ENCODE results near the gene ANKRD13D.

DNA sequence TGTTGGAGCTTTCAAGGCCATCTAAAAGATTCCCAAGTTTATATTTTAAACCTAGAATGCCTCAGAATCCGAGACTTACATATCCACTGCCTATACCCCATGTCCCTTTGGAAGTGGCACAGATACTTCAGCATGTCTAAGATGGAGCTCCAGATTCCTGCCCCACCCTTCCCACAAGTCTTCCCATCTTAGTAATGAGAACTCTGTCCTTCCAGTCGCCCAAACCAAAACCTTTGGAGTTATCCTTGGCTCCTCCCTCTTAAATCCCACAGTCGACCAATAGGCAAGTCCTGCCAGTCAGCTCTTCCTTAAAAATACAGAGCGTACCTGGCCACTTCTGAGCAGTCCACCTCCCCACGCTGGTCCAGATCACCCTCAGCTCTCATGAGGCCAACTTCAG is 59.9 kb downstream of the ANKRD13D start:
- TF ChIP-seq JUNB (IDR thresholded peaks at IDR 0.05; ENCODE audit: unreplicated experiment) (no peak), POLR2AphosphoS5 (IDR thresholded peaks at IDR 0.05; ENCODE audit: low read depth) (no peak), EZH2phosphoT487 (IDR thresholded peaks at IDR 0.05; ENCODE audit: unreplicated experiment) (no peak), EZH2 (IDR thresholded peaks at IDR 0.05; ENCODE audit: low read depth, unreplicated experiment) (no peak), CREB1 (CRISPR knock-in tag; IDR thresholded peaks at IDR 0.05; ENCODE audit: low read depth) (no peak), NANOG (IDR thresholded peaks at IDR 0.05; ENCODE audit: borderline replicate concordance) (no peak), STAT1 (IDR thresholded peaks at IDR 0.05; ENCODE audit: unreplicated experiment) (no peak)
- TF ChIP-seq, protein P1, sequence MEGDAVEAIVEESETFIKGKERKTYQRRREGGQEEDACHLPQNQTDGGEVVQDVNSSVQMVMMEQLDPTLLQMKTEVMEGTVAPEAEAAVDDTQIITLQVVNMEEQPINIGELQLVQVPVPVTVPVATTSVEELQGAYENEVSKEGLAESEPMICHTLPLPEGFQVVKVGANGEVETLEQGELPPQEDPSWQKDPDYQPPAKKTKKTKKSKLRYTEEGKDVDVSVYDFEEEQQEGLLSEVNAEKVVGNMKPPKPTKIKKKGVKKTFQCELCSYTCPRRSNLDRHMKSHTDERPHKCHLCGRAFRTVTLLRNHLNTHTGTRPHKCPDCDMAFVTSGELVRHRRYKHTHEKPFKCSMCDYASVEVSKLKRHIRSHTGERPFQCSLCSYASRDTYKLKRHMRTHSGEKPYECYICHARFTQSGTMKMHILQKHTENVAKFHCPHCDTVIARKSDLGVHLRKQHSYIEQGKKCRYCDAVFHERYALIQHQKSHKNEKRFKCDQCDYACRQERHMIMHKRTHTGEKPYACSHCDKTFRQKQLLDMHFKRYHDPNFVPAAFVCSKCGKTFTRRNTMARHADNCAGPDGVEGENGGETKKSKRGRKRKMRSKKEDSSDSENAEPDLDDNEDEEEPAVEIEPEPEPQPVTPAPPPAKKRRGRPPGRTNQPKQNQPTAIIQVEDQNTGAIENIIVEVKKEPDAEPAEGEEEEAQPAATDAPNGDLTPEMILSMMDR (conservative IDR thresholded peaks at IDR 0.05; ENCODE audit: low read depth in 2 of 2) = no peak
- TF ChIP-seq, protein P2, sequence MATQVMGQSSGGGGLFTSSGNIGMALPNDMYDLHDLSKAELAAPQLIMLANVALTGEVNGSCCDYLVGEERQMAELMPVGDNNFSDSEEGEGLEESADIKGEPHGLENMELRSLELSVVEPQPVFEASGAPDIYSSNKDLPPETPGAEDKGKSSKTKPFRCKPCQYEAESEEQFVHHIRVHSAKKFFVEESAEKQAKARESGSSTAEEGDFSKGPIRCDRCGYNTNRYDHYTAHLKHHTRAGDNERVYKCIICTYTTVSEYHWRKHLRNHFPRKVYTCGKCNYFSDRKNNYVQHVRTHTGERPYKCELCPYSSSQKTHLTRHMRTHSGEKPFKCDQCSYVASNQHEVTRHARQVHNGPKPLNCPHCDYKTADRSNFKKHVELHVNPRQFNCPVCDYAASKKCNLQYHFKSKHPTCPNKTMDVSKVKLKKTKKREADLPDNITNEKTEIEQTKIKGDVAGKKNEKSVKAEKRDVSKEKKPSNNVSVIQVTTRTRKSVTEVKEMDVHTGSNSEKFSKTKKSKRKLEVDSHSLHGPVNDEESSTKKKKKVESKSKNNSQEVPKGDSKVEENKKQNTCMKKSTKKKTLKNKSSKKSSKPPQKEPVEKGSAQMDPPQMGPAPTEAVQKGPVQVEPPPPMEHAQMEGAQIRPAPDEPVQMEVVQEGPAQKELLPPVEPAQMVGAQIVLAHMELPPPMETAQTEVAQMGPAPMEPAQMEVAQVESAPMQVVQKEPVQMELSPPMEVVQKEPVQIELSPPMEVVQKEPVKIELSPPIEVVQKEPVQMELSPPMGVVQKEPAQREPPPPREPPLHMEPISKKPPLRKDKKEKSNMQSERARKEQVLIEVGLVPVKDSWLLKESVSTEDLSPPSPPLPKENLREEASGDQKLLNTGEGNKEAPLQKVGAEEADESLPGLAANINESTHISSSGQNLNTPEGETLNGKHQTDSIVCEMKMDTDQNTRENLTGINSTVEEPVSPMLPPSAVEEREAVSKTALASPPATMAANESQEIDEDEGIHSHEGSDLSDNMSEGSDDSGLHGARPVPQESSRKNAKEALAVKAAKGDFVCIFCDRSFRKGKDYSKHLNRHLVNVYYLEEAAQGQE (IDR thresholded peaks at IDR 0.05; ENCODE audit: unreplicated experiment) = no peak
- TF ChIP-seq, protein P3, sequence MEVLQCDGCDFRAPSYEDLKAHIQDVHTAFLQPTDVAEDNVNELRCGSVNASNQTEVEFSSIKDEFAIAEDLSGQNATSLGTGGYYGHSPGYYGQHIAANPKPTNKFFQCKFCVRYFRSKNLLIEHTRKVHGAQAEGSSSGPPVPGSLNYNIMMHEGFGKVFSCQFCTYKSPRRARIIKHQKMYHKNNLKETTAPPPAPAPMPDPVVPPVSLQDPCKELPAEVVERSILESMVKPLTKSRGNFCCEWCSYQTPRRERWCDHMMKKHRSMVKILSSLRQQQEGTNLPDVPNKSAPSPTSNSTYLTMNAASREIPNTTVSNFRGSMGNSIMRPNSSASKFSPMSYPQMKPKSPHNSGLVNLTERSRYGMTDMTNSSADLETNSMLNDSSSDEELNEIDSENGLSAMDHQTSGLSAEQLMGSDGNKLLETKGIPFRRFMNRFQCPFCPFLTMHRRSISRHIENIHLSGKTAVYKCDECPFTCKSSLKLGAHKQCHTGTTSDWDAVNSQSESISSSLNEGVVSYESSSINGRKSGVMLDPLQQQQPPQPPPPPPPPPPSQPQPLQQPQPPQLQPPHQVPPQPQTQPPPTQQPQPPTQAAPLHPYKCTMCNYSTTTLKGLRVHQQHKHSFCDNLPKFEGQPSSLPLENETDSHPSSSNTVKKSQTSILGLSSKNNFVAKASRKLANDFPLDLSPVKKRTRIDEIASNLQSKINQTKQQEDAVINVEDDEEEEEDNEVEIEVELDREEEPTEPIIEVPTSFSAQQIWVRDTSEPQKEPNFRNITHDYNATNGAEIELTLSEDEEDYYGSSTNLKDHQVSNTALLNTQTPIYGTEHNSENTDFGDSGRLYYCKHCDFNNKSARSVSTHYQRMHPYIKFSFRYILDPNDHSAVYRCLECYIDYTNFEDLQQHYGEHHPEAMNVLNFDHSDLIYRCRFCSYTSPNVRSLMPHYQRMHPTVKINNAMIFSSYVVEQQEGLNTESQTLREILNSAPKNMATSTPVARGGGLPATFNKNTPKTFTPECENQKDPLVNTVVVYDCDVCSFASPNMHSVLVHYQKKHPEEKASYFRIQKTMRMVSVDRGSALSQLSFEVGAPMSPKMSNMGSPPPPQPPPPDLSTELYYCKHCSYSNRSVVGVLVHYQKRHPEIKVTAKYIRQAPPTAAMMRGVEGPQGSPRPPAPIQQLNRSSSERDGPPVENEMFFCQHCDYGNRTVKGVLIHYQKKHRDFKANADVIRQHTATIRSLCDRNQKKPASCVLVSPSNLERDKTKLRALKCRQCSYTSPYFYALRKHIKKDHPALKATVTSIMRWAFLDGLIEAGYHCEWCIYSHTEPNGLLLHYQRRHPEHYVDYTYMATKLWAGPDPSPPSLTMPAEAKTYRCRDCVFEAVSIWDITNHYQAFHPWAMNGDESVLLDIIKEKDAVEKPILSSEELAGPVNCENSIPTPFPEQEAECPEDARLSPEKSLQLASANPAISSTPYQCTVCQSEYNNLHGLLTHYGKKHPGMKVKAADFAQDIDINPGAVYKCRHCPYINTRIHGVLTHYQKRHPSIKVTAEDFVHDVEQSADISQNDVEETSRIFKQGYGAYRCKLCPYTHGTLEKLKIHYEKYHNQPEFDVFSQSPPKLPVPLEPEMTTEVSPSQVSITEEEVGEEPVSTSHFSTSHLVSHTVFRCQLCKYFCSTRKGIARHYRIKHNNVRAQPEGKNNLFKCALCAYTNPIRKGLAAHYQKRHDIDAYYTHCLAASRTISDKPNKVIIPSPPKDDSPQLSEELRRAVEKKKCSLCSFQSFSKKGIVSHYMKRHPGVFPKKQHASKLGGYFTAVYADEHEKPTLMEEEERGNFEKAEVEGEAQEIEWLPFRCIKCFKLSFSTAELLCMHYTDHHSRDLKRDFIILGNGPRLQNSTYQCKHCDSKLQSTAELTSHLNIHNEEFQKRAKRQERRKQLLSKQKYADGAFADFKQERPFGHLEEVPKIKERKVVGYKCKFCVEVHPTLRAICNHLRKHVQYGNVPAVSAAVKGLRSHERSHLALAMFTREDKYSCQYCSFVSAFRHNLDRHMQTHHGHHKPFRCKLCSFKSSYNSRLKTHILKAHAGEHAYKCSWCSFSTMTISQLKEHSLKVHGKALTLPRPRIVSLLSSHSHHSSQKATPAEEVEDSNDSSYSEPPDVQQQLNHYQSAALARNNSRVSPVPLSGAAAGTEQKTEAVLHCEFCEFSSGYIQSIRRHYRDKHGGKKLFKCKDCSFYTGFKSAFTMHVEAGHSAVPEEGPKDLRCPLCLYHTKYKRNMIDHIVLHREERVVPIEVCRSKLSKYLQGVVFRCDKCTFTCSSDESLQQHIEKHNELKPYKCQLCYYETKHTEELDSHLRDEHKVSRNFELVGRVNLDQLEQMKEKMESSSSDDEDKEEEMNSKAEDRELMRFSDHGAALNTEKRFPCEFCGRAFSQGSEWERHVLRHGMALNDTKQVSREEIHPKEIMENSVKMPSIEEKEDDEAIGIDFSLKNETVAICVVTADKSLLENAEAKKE (CRISPR knock-in tag; IDR thresholded peaks at IDR 0.05) = no peak
